Measurements from ENCODE around the gene SCN7A. TPM values are rescaled to one million over a fixed set of nuclear protein-coding genes. Genes with fewer than 3 reads are reported as not detected.
A peak's percentile ranks its signal among the peaks of the same experiment; 100 is the strongest.

The SCN7A gene
- total and polyA plus RNA-seq, 11 donors = 2.6 to 46.3 (median 14.0) TPM

GRCh38 chr2:166521155-166521554 is 27.1 kb upstream of the SCN7A start:
- no peak for TF ChIP-seq POLR2A (IDR thresholded peaks at IDR 0.05)
- Histone ChIP-seq H3K4me1 (peaks cover 0 to 6% (median 0%) of the 10 kb centered on the region in 12 donors), H3K36me3 (no peaks in the 10 kb centered on the region), H3K4me3 (no peak overlapping the region), H3K9me3 (no peaks in the 10 kb centered on the region), H3K27me3 (no peaks in the 10 kb centered on the region), H3K27ac (no peak overlapping the region)
- no peak for ATAC-seq
- no peak for DNase-seq
- 61 to 73% (median 69%) methylated on average over 3 of the region's 3 CpGs for WGBS, 4 donors
- intact Hi-C loops (cut with DNase I) = no loop called here

GRCh38 chr2:166520604-166521003 is 26.6 kb upstream of the SCN7A start:
- intact Hi-C loops (cut with DNase I) = no loop called here
- H3K27ac ChIP-seq = no peak overlapping the region
- H3K27me3 ChIP-seq = no peaks in the 10 kb centered on the region
- TF ChIP-seq POLR2A (IDR thresholded peaks at IDR 0.05) (no peak), CTCF (IDR thresholded peaks at IDR 0.05) (no peak)
- H3K9me3 ChIP-seq = no peaks in the 10 kb centered on the region
- peaks cover 0 to 6% (median 0%) of the 10 kb centered on the region in 12 donors for H3K4me1 ChIP-seq
- ATAC-seq (no peak), DNase-seq (no peak)
- 66 to 78% (median 74%) methylated on average over 2 of the region's 2 CpGs for WGBS, 4 donors
- no peaks in the 10 kb centered on the region for H3K36me3 ChIP-seq
- no peak overlapping the region for H3K4me3 ChIP-seq

GRCh38 chr2:166519391-166519962 is 25.4 kb upstream of the SCN7A start:
- Histone ChIP-seq H3K4me3 (peak overlapping the region in 9 of 12 donors; percentile 12 to 37 (median 30)), H3K36me3 (no peaks in the 10 kb centered on the region), H3K9me3 (no peaks in the 10 kb centered on the region), H3K27me3 (no peaks in the 10 kb centered on the region), H3K4me1 (peaks cover 0 to 6% (median 0%) of the 10 kb centered on the region in 12 donors), H3K27ac (peak overlapping the region in 1 of 12 donors; percentile 2)
- intact Hi-C loops (cut with DNase I) = loop anchor here in 6 of 10 donors (5.0 to 10.0 kb wide), 4 partner anchors 95 to 157 kb away; no protein-coding TSS in a partner anchor
- TF ChIP-seq POLR2A (IDR thresholded peaks at IDR 0.05) = no peak
- TF ChIP-seq CTCF (IDR thresholded peaks at IDR 0.05) = no peak
- WGBS, 4 donors = 29 to 33% (median 31%) methylated on average over 10 of the region's 10 CpGs
- DNase-seq (peak in 1 of 5 donors; percentile 18), ATAC-seq (peak in 3 of 4 donors; percentile 65 to 68 (median 66))

GRCh38 chr2:166518634-166519390 is 24.8 kb upstream of the SCN7A start:
- no peak for TF ChIP-seq CTCF (IDR thresholded peaks at IDR 0.05)
- TF ChIP-seq POLR2A (IDR thresholded peaks at IDR 0.05) = no peak
- H3K27me3 ChIP-seq = no peaks in the 10 kb centered on the region
- no peaks in the 10 kb centered on the region for H3K36me3 ChIP-seq
- 24 to 35% (median 30%) methylated on average over 3 of the region's 3 CpGs for WGBS, 4 donors
- no peak for DNase-seq
- peak in 3 of 4 donors; percentile 41 to 52 (median 52) for ATAC-seq
- peak overlapping the region in 9 of 12 donors; percentile 12 to 37 (median 30) for H3K4me3 ChIP-seq
- intact Hi-C loops (cut with DNase I) = loop anchor here in 6 of 10 donors (5.0 to 10.0 kb wide), 4 partner anchors 94 to 157 kb away; no protein-coding TSS in a partner anchor
- H3K27ac ChIP-seq = peak overlapping the region in 1 of 12 donors; percentile 2
- H3K4me1 ChIP-seq = peaks cover 0 to 6% (median 0%) of the 10 kb centered on the region in 12 donors
- no peaks in the 10 kb centered on the region for H3K9me3 ChIP-seq
